IPS-20b (cell line): Measurements from ENCODE around the gene TRIM36.

Experiments used
- H3K27ac ChIP-seq: one replicate; pipeline ENCODE4 v1.5.1; 2013; ENCODE audit warnings: low read length
- H3K27me3 ChIP-seq: 2 replicates; pipeline ENCODE4 v1.6.1; 2013; ENCODE audit warnings: mild to moderate bottlenecking, low read length, inconsistent platforms; ENCODE audit not compliant: insufficient read depth
- H3K36me3 ChIP-seq: 2 replicates; pipeline ENCODE4 v1.6.1; 2013; ENCODE audit warnings: low read depth, mild to moderate bottlenecking, inconsistent platforms, low read length, moderate library complexity; ENCODE audit not compliant: insufficient read depth
- H3K4me1 ChIP-seq: 2 replicates; pipeline ENCODE4 v1.6.1; 2013; ENCODE audit warnings: mild to moderate bottlenecking, control low read depth, inconsistent platforms, low read length, moderate library complexity; ENCODE audit not compliant: insufficient read depth
- H3K4me3 ChIP-seq: 2 replicates; pipeline ENCODE4 v1.5.1; 2013; ENCODE audit warnings: mild to moderate bottlenecking, low read length, inconsistent platforms
- H3K9ac ChIP-seq: 2 replicates; pipeline ENCODE4 v1.6.1; 2013; ENCODE audit warnings: low read depth, mild to moderate bottlenecking, inconsistent platforms, low read length, moderate library complexity
- H3K9me3 ChIP-seq: 2 replicates; pipeline ENCODE4 v1.6.1; 2013; ENCODE audit warnings: mild to moderate bottlenecking, low read depth, low read length, inconsistent platforms; ENCODE audit not compliant: insufficient read depth

The TRIM36 gene

GRCh38 chr5:115098041-115098702 lies 71.5 kb downstream of the TRIM36 start:
- H3K9ac ChIP-seq: no peak overlapping the region
- H3K4me1 ChIP-seq: no peaks in the 10 kb centered on the region; the same call in 1 of the 2 replicates
- H3K36me3 ChIP-seq: no peaks in the 10 kb centered on the region
- H3K9me3 ChIP-seq: no peaks in the 10 kb centered on the region
- H3K27ac ChIP-seq: no peak overlapping the region
- no peaks in the 10 kb centered on the region for H3K27me3 ChIP-seq
- no peak overlapping the region for H3K4me3 ChIP-seq

DNA sequence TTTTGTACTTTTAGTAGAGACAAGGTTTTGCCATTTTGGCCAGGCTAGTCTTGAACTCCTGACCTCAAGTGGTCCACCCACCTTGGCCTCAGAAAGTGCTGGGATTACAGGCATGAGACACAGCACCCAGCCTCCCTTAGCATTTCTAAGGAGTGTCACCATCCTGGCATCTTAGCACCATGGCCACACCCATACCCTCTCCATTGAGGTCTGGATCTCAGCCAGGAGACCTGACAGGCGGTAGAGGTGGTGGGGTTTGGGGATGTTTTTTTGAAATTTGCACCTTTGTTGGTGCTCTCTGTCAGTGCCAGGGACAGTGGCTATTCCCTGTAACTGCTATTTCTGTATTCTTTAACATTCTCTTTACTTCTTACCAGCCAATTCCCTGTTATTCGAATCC lies 72.5 kb downstream of the TRIM36 start:
- H3K36me3 ChIP-seq: no peaks in the 10 kb centered on the region
- H3K9me3 ChIP-seq: no peaks in the 10 kb centered on the region
- H3K4me1 ChIP-seq: no peaks in the 10 kb centered on the region; the same call in 1 of the 2 replicates
- H3K4me3 ChIP-seq: no peak overlapping the region
- H3K27me3 ChIP-seq: no peaks in the 10 kb centered on the region
- H3K27ac ChIP-seq: no peak overlapping the region
- no peak overlapping the region for H3K9ac ChIP-seq

- peaks cover 7% of the 10 kb centered on the region; the same call in 1 of the 2 replicates for H3K4me1 ChIP-seq
- H3K36me3 ChIP-seq: no peaks in the 10 kb centered on the region
- no peak overlapping the region for H3K9ac ChIP-seq
- no peak overlapping the region for H3K27ac ChIP-seq
- no peaks in the 10 kb centered on the region for H3K27me3 ChIP-seq
- no peak overlapping the region for H3K4me3 ChIP-seq
- H3K9me3 ChIP-seq: no peaks in the 10 kb centered on the region
Observed at GRCh38 chr5:115096034-115096769, 73.5 kb downstream of the TRIM36 start.

DNA sequence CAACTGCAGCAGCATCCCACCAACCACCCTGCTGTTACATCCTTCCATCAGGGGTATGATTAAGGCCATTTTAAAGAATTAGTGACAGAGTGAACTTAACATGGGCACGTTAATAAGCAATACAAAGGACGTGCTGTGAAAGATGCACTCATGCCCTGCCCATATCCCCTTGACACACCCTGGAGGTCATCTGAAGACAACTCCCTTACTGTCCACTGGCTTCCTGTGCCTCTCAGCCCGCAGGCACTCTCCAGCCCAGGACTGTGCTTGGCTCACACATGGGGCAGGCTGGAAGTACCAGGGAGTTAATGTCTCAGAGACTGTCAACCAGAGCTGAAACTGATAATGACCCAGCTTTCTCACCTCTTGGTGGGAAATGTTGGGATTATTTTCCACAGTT lies 81.8 kb downstream of the TRIM36 start:
- Histone ChIP-seq H3K4me3 (no peak overlapping the region), H3K4me1 (peaks cover 29% of the 10 kb centered on the region; the same call in 1 of the 2 replicates), H3K9ac (no peak overlapping the region), H3K27me3 (no peaks in the 10 kb centered on the region), H3K36me3 (no peaks in the 10 kb centered on the region), H3K9me3 (no peaks in the 10 kb centered on the region), H3K27ac (no peak overlapping the region)

- H3K27ac ChIP-seq: no peak overlapping the region
- H3K9ac ChIP-seq: no peak overlapping the region
- no peaks in the 10 kb centered on the region for H3K9me3 ChIP-seq
- H3K36me3 ChIP-seq: no peaks in the 10 kb centered on the region
- peaks cover 25% of the 10 kb centered on the region; the same call in 1 of the 2 replicates for H3K4me1 ChIP-seq
- no peaks in the 10 kb centered on the region for H3K27me3 ChIP-seq
- H3K4me3 ChIP-seq: no peak overlapping the region
Observed at GRCh38 chr5:115086473-115086872, 83.2 kb downstream of the TRIM36 start.

- Histone ChIP-seq H3K4me3 (no peak overlapping the region), H3K27ac (no peak overlapping the region), H3K36me3 (no peaks in the 10 kb centered on the region)
Observed at GRCh38 chr5:115084246-115084793, 85.4 kb downstream of the TRIM36 start.

GRCh38 chr5:115079924-115080623 lies 89.6 kb downstream of the TRIM36 start:
- H3K4me3 ChIP-seq: no peak overlapping the region
- no peak overlapping the region for H3K9ac ChIP-seq
- no peaks in the 10 kb centered on the region for H3K4me1 ChIP-seq
- H3K9me3 ChIP-seq: no peaks in the 10 kb centered on the region
- no peak overlapping the region for H3K27ac ChIP-seq
- no peaks in the 10 kb centered on the region for H3K27me3 ChIP-seq
- no peaks in the 10 kb centered on the region for H3K36me3 ChIP-seq

More at GRCh38 chr5:115084246-115084793, 85.4 kb downstream of the TRIM36 start:
- H3K4me1 ChIP-seq: peaks cover 7% of the 10 kb centered on the region; the same call in 1 of the 2 replicates
- H3K9ac ChIP-seq: no peak overlapping the region
- H3K9me3 ChIP-seq: no peaks in the 10 kb centered on the region
- H3K27me3 ChIP-seq: no peaks in the 10 kb centered on the region
